Activated CD4-positive, CD25-positive, alpha-beta regulatory T cell treated with anti-CD3 and anti-CD28 coated beads, Interleukin-2, amount 50 U/mL, for 72 hours (primary cell): ENCODE measurements around the gene ALLC.
"Not testable (repeated sequence)": the region's sequence is repeated elsewhere in the genome, so short reads cannot be mapped to it uniquely, and the experiment has no call there.

Experiments used
- DNase-seq: peaks from one replicate; pipeline ENCODE4 v3.0.0; 2021

The ALLC gene

GRCh38 chr2:3656762-3657721, 958 bp upstream of the ALLC start:
- DNase-seq: no peak

GRCh38 chr2:3659447-3660432, 1.7 kb downstream of the ALLC start:
- DNase-seq: no peak

GRCh38 chr2:3660640-3661039, 2.6 kb downstream of the ALLC start:
- not testable (repeated sequence) for DNase-seq

- no peak for DNase-seq
These were observed 3.2 kb downstream of the ALLC start for GRCh38 chr2:3661149-3661660.

- DNase-seq: no peak
These were observed 4.2 kb downstream of the ALLC start for GRCh38 chr2:3662239-3662638.

- no peak for DNase-seq
These were observed 6.1 kb downstream of the ALLC start for GRCh38 chr2:3664118-3664517.

GRCh38 chr2:3664925-3665324, 6.9 kb downstream of the ALLC start:
- DNase-seq: no peak

- no peak for DNase-seq
These were observed 8.0 kb downstream of the ALLC start for GRCh38 chr2:3665886-3666612.

DNA sequence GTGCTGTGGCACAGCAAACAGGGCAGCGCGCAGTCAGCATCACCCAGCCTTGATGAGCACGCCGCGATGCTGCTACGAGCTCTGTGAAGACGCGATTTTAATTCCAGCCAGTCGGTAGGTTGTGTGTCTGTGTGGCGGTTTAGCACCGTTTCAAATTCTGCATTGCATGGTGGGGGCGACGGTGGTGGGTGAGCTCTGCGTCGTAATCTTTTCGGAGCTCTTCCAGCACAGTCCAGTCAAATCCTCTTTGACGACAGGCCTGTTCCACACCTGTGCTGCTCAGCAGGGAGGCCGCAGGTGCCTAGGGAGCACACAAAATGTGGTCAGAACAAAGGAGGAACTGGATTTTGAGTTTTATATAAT, 8.6 kb downstream of the ALLC start:
- no peak for DNase-seq

DNA sequence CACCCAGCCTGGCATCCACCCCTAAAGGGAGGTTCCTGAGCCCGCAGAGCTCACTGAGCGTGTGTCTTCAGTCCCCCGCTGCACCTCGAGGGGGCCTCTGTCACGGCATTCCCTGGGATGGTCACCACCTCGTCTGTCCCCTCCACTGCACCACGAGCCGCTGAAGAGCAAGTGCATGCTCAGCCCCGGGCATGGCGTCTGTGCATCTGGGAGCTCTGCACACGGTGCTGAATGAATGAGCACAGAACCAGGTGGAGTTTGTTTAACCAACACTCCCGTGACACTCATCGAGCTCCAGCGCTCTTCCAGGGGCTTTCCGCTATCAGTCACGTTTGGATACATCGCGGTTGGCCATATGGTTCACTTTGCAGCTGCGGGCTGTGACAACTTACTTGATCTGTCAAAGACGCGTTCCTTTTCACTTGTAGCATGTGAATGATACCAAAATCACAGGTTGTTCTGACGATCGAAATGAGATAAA, 9.2 kb downstream of the ALLC start:
- DNase-seq: no peak

DNA sequence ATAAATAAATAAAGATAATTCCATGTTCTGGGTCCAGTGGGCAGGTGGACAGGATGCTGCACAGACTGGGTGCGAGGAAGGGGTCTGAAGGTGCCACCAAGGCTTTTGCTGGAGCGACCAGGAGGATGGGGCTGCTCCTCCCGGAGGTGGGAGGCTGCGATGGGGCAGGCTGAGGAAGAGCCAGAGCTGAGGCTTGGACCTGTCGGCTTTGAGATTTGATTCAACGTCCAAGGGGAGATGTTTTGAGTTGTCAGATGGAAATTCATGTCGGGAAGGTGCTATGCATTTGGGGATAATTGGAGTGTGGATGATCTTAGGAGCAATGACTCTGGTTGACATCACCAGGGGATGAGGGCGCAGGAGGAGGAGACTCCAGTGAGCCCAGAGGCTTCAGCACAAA, 11.7 kb downstream of the ALLC start:
- DNase-seq: no peak

DNA sequence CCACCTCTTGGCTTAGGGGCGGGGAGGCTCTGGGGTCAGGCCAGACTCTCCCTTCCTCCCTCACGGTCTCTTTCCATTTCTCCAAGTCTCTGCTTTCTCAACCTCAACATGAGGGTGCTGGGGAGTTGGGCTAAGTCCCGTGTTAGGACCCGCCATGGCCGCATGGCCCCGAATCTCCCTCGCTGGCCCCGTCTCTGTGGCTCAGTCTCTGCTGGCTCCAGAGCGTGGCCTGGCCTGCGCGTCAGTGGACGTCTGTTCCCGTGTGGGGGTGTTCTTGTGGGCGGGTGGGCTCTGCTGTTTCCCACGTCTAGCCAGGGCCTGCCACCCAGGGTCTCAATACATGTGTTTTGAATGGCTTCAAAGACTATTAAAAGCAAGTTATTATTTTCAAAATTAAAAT, 12.4 kb downstream of the ALLC start:
- no peak for DNase-seq

DNA sequence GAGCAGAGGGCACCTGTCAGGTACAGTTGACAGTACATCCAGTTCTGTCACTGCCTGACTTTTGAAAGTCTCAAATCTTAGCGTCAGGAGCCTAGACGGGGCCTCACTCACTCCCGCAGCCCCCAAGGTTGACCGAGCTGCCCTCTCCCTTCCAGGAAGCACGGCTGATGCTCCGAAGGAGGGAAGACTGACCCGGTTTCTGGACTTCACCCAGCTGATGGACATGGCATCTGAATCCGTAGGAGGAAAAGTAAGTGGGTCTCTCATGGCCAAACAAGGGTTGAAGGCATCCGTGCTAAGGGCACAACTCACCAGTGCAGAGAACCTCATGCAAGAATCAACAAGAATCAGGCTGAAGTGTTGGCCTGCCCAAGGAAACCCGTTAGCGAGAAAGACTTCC, 12.9 kb downstream of the ALLC start:
- DNase-seq: no peak

GRCh38 chr2:3672861-3673678, 15.1 kb downstream of the ALLC start:
- DNase-seq: no peak

- DNase-seq: no peak
These were observed 16.3 kb downstream of the ALLC start for GRCh38 chr2:3674066-3674845.

- DNase-seq: no peak
These were observed 17.7 kb downstream of the ALLC start for GRCh38 chr2:3675687-3676086.

- DNase-seq: no peak
These were observed 19.4 kb downstream of the ALLC start for GRCh38 chr2:3677436-3677835.

- no peak for DNase-seq
These were observed 20.2 kb downstream of the ALLC start for GRCh38 chr2:3678212-3678611.

DNA sequence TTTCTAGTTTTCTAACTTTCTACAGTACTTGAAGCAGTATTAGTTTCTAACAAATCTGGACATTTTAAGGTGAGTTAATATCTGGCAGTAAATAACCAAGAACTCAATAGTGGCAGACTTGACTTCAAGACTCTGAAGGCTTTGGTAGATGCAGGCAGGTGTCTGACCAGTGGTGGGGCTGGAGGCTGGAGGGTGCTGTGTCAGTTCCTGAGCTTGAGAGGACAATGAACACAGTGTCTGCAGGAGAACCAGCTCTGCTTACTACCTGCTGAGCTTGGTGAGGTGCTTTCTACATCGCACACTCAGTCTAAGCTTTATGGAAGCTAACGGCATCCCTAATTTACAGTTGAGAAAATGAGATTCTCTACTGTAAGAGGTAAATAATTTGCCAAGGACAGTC, 21.2 kb downstream of the ALLC start:
- DNase-seq: no peak

DNA sequence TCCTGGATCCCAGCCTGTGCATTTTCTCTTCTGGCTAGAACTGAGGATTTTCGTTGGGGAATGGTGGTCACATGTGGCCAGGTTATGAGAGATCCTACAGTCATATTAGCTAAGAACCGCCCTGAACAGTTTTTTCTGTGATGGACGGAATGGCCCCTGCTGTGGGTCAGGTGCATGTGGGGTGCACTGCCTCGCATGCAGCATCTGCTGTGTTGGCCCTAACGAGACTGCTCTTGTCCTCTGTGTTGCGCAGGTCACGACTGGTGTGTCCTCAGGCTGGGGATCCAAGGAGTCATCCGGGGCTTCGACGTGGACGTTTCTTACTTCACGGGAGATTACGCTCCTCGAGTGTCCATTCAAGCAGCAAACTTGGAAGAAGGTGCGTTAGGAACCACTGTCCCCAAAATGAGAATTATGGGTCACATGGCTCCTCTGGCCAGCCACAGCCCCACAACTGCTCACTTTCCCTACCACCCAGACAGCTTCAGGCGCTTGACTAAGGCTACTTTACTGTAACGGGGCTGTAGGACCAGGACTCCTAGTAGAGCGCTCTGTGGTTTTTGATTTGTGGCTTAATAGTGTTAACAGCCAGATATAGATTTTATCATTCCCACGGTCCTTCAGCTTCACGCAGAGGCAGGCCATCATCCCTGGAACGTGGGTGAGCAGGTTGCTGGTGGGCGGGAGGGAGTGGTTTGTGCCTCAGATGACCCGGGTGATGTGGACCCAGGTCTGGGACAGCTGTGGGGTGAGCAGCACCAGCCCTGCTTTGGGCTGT, 21.8 kb downstream of the ALLC start:
- no peak for DNase-seq
